ENCODE data around the gene SPINT4. TPM values are rescaled to one million over a fixed set of nuclear protein-coding genes. Genes with fewer than 3 reads are reported as not detected.

The SPINT4 gene
- total and polyA plus RNA-seq, 2 of the 8 experiments (the other 6 are each of a cell fraction or from before 2014, with no cell fraction given): not detected

DNA sequence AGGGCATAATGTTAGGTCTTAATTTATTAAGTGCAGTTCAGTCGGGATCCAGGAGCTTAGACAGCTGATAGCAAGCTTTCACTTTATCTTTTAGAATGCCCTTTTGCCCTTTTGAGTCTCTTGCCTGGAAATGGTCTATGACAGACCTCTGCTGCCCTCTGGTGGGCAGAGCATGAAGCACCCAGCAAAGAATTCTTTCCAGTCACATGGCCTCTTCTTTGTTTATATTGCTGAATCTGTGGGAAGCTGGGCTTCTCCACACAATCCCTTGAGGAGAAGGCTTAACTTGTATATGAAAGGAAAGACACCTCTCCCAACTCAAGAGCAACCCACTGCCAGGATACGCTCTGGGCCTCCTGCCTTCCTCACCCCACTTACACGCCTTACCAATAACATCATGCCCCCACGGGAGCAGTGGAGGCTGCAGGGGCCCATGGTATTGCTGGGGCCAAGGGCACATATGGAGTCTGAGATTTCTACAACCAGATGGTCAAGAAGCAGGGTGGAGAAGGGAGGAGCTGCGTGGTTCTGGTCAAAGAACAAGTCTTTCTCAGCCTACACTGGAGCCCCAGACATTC lies 49.1 kb downstream of the SPINT4 start (continued):
- TF ChIP-seq, protein P1, sequence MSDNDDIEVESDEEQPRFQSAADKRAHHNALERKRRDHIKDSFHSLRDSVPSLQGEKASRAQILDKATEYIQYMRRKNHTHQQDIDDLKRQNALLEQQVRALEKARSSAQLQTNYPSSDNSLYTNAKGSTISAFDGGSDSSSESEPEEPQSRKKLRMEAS (IDR thresholded peaks at IDR 0.05): peak; percentile 66; the same call in 1 of the 2 replicates
- TF ChIP-seq, protein P2, sequence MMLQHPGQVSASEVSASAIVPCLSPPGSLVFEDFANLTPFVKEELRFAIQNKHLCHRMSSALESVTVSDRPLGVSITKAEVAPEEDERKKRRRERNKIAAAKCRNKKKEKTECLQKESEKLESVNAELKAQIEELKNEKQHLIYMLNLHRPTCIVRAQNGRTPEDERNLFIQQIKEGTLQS (IDR thresholded peaks at IDR 0.05; ENCODE audit: insufficient read depth, low read depth, low read length): peak; percentile 79
- no peak for TF ChIP-seq FOSL1 (IDR thresholded peaks at IDR 0.05; ENCODE audit: insufficient read depth, low read depth, low read length)
- 0 out of 4 replicates have a peak, but pooled peaks of 1 of the 2 experiments have one; percentile 14 for TF ChIP-seq HDAC2 (IDR thresholded peaks at IDR 0.05; ENCODE audit: borderline replicate concordance in 1 of 2, low read depth in 2 of 2, low read length in 2 of 2)
- TF ChIP-seq RXRA (IDR thresholded peaks at IDR 0.05; ENCODE audit: insufficient read depth, low read depth, low read length): peak; percentile 87; the same call in 1 of the 2 replicates
- TF ChIP-seq SRF (IDR thresholded peaks at IDR 0.05; ENCODE audit: low read depth, low read length): no peak
- no peak for TF ChIP-seq TBP (IDR thresholded peaks at IDR 0.05; ENCODE audit: low read depth, low read length)
- TF ChIP-seq TEAD4 (IDR thresholded peaks at IDR 0.05; ENCODE audit: low read depth, low read length): 0 out of 2 replicates have a peak, but pooled peaks have one; percentile 37

Measured in H1 (cell line).